Measurements from ENCODE around the gene ZBTB22.
"Not testable (repeated sequence)": the region's sequence is repeated elsewhere in the genome, so short reads cannot be mapped to it uniquely, and the experiment has no call there.

Gene ZBTB22

DNA sequence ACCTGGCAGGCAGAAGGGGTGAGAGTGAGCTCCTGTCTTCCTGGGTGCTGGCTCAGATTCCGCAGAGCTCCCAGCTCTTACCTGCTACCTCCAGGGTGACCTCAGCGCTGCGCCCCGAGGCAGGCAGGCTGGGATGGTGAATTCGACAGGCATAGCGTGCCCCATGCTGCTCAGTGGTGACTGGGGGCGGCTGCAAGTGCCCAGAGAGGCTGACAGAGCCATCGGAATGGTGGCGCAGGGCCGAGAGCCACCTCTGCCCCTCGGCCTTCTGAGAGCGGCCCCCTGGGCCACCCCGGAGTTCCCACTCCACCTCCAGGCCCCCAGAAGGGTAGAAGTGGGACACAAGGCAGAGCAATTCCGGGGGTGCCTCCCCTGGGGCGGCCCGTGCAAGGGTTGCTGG lies 13.3 kb downstream of the ZBTB22 start:
- DNase-seq (ENCODE audit: extremely low read depth in 1 of 2, low read depth in 1 of 2): no peak

DNA sequence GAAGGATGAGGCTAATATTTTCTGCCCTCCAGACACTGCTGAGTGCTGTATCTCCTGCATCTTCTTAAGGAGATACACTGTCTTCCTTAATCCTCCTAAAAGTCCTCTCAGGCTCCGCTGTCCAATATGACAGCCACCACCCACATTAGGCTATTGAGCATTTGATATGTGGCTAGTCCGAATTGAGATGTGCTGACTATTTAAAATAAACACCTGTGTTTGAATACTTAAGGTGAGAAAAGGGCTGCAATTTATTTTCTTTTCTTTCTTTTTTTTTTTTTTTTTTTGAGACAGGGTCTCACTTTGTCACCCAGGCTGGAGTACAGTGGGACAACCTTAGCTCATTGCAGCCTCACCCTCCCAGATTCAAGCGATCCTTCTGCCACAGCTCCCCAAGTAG lies 15.7 kb downstream of the ZBTB22 start:
- DNase-seq (ENCODE audit: extremely low read depth in 1 of 2, low read depth in 1 of 2): no peak

DNA sequence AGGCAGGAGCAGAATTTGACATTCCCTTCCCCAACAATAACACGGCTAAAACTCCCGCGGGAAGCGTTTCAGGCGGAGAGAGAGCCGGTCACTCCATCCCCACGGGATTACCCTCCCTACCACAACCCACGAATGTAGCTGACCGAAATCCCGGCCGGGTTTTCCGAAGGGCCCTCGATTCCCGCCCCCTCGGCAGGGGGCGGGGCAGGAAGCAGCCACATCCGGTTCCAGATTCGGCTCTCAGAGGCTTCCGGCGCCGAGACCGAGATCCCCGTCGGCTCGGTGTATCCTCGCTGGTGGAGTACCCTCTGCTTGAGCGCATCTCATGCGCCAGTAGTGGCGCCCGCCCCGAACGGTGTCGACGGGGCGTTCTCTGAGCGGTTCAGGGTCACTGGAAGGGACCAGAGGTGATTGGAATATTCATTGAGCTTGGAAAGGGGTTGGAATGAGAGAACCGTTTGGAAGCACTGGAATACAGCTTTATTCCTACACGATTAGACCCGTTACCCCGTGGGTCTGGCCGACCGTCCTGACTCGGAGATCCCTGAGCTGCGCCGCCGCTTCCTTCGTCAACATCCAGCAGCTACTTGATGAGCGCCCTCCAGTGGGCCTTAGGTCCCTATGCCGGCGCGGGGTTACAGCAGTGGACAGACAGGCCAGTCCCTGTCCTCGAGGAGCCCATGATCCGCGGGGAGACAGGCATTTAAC lies 18.2 kb downstream of the ZBTB22 start:
- DNase-seq (ENCODE audit: extremely low read depth in 1 of 2, low read depth in 1 of 2): peak; percentile 84 to 89

- DNase-seq (ENCODE audit: extremely low read depth in 1 of 2, low read depth in 1 of 2): no peak
These were observed 18.7 kb downstream of the ZBTB22 start, which contains the start of gene RGL2 for GRCh38 chr6:33298773-33299236. Gene RGL2 (minus strand): TSS chr6:33298942. CDS start chr6:33298610, 332 bp downstream.

DNA sequence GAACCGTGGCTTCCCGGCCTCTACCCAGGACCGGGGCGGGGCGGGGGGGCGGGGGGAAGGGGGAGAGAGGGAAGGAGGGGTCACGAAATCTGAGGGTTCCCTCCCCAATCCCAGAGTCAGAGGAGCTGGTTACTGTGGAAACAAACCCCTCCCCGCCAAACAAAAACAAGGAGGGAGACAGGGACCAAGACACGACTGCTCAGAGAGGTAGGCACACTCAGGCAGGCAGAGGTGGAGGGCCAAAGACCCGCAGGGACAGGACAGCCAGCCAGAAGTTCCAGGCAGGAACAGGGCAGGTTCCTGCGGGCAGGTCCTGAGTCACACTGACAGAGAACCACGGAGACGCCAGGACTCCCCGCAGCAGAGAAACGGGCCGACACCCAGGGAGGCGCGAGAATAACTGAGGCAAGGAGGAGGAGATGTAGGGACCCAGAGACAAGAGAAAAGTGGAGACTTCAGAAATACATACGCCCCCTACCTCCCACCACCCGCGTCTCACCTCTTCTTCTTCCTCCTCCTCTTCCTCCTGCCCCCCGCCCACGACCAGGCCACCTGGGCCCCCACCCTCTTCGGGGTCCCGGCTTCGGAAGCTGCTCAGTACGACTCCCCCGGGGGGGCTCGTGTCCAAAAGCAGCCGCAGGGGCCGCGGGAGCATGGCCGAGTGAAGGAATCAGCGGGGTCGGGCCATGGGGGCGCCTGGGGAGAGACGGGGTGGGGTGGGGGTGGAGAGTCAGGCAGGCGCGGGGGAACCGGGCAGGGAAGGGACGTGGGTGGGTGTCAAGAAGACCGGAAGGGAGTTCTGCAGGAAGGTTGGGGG lies 19.4 kb downstream of the ZBTB22 start:
- no peak for DNase-seq (ENCODE audit: extremely low read depth in 1 of 2, low read depth in 1 of 2)

GRCh38 chr6:33297406-33297955 lies 20.1 kb downstream of the ZBTB22 start:
- DNase-seq (ENCODE audit: extremely low read depth in 1 of 2, low read depth in 1 of 2): no peak

DNA sequence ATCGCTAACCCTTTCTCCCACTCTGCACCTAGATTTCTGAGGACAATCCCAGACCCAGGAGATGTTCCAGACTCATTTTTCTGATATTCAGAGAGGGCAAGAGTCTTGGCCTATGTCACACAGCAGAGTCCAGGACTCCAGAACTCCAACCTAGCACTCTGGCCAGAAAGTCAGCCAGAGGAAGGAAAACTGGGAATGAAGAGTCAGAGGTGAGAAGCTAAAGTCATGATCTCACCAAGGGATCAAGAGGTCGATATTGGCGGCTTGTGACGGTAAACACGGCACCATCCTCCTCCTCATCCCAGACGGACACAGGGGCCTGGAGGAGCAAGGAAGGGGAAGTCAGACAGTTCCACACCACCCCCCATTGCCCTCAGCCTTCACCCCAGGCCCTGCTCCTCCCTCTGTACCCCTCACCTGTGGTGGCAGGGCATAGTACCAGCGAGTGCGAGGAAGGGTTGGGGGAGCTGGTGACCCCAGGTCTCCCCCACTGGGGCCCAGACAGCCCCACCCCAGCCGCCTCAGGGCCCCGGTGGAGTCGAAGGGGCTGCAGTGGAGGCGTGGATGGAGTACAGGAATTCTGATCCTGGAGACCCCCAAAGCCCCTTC lies 20.6 kb downstream of the ZBTB22 start:
- DNase-seq (ENCODE audit: extremely low read depth in 1 of 2, low read depth in 1 of 2): no peak

GRCh38 chr6:33295621-33296369 lies 21.7 kb downstream of the ZBTB22 start:
- no peak for DNase-seq (ENCODE audit: extremely low read depth in 1 of 2, low read depth in 1 of 2)

DNA sequence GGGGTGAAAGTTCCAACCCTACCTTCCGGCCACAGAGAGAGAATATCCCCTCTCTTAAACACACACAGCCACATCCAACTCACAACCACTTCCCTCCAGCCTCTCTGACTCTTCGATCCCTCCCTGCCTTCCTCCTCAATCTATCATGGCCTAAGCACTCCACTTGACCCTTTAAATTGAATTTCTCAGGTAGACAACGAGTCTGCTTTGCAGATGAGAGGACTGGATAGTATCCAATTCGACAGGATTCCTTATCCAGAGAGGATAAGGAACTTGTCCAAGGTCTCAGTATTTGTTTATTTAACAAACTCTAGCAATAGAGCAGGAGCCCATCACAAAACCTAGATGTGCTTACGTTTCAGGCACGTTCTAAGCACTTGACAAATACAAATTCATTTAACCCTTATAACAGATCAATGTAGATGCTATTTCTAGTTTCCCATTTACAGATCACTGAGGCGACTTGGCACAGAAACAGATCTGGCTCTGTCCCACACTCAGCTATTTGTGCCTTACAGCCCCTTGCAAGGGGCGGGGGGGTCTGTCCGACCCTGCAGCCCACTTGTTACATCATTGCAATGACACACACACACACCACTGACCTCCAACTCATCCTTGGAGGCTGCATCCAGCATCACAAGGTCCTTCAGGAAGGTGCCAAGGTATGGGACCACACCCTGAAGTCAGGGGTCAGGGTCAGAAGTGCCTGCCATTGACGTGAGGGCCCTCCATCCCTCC lies 23.3 kb downstream of the ZBTB22 start:
- DNase-seq (ENCODE audit: extremely low read depth in 1 of 2, low read depth in 1 of 2): no peak

GRCh38 chr6:33292996-33293682 lies 24.4 kb downstream of the ZBTB22 start:
- DNase-seq (ENCODE audit: extremely low read depth in 1 of 2, low read depth in 1 of 2): no peak

DNA sequence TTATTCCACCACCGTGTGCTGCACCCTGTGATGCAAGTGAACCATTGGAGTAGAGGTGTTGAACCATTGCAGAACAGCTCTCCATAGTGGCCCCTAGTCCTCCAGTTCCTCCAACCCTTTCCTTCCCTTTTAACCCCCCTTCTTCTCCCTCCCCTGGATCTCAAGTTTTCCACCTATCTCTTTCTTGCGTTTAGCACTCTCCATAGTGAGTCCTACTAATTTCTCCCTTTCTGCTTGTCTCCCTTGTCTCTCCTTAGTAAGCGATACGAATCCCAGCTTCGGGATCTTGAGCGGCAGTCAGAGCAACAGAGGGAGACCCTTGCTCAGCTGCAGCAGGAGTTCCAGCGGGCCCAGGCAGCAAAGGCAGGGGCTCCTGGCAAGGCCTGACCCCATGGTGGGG lies 27.1 kb downstream of the ZBTB22 start:
- DNase-seq (ENCODE audit: extremely low read depth in 1 of 2, low read depth in 1 of 2): no peak

- no peak for DNase-seq (ENCODE audit: extremely low read depth in 1 of 2, low read depth in 1 of 2)
These were observed 27.7 kb downstream of the ZBTB22 start for GRCh38 chr6:33289784-33290315.

- DNase-seq (ENCODE audit: extremely low read depth in 1 of 2, low read depth in 1 of 2): peak; percentile 56 to 82
These were observed 28.4 kb downstream of the ZBTB22 start, which contains the start of the genes PFDN6 and WDR46 for GRCh38 chr6:33288921-33289783. Gene PFDN6 (plus strand): TSS chr6:33289601. CDS start chr6:33289857, 256 bp downstream. Gene WDR46 (minus strand): TSS chr6:33289239. CDS start chr6:33289170, 69 bp downstream.

DNA sequence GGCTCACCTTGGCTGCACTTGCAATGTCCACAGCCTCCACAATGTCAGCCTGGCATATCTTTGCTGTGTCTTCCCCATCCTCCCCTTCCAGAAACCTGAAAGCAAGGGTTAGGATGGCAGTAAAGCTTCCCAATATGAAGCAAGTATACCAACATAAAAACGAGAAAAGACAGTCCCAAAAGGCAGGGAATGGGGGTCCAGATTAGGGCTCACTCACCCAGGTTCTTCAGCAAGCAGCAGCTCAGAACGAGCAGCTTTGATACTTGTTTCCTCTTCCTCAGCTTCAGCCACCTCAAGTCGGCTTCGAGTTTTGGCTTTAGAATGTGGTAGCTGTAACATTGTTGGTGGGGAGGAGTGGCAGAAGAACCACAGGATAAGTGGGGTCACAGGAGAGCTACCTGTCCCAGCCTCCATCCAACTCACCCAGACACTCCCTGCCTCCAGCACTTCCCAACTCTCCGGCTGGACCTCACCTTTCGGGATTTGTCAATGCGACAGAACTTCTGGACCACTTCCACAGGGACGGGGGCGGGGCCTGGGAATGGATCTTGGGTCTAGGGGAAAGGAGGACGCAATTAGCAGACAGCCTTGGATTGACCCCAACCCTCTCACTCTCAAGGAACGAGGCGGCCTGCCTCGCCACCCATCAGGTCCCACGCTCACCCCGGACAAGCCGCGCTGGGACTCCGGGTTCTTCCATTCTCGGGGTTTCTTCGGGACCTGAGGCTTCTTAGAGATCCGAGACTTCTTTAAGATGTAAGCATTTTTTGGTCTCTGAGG lies 29.2 kb downstream of the ZBTB22 start:
- no peak for DNase-seq (ENCODE audit: extremely low read depth in 1 of 2, low read depth in 1 of 2)

DNA sequence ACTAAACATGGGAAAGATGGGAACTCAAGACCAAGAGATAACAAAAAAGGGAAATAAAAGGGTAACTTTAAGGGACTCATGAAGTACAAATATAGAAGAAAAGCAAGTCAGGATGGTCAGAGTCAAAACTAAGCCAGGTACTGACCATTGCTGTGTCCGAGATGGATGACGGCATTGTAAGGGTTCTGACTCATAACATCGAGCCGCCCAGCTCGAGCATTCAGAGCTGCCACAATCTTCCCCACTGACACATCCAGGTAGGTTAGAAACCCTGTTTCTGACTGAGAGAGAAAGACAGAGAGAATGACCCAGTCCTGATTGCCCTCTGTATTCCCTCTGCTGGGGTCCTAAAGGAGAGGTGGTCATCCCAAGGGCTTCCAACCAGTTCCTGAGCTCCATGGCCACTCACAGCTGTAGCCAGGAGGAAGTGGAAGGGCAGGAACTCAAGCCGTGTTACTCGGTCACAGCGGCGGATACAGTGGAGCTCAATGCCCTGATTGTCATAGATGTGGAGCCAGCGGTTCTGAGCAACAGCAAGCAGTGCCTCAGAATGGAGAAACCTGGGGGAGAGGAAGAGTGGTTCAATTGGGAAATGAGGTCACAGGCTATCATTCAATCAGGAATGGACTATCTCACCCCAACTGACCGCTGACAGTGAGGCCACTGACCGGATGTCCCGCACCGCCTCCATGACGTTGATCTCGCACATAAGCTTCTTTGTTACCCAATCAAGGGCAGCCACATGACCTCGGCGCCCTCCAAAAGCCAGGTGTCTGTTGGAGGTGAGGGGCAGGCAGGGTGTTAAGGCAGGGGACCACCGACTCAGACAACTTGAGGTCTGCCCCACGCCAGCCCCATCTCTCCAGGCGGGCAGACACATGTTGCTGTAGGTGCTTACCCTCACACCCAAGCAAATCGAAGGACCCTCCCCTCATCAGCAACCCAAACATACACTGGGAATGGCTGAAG lies 30.3 kb downstream of the ZBTB22 start:
- DNase-seq (ENCODE audit: extremely low read depth in 1 of 2, low read depth in 1 of 2): no peak

- DNase-seq (ENCODE audit: extremely low read depth in 1 of 2, low read depth in 1 of 2): not testable (repeated sequence)
These were observed 32.3 kb downstream of the ZBTB22 start for GRCh38 chr6:33285214-33285613.
